Activated CD8-positive, alpha-beta memory T cell treated with anti-CD3 and anti-CD28 coated beads for 4 hours (primary cell): ENCODE data around the gene PUS10.

Experiments used
- DNase-seq, 2 donors: peaks; one replicate each; pipeline ENCODE4 v3.0.0-alpha.2; 2020; ENCODE audit warnings: low read depth in 2 of 2

PUS10 gene

DNA sequence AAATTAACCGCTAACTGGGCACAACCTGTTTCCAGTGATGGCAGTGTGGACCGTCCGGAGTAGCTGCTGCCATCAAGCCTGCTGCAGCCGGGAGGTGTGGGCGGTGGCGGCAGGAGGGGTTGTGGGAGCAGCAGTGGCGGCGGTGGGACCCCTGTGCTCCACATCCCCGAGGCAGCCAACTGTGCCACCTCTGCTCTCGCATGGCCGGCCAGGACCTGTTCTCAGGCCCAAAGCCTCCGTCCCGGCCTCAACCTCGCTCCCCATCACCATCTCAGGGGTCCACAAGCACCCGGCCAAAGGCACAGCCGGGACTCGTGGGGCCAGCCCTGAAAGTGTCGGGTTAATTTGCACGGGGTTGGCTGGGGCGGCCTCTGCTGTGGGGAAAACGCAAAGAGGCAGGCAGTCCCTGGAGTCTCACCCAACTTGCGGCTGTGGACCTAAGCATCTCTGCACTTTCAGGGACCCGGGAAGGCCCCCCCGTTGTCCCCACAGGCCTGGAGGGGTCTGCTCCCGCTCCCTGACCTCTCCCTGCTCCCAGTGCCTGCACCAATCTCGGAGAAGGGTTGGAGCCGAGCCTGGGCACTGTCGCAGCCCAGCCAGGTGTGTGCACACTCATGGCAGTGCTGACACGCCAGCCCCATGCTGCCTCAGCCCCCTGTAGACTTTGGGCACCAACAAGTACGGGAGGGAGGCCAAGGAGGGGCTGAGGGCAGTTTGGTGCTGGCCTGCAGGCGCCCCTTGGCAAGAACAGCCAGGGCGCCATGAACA is 45.0 kb downstream of the PUS10 start:
- DNase-seq, result no peak

DNA sequence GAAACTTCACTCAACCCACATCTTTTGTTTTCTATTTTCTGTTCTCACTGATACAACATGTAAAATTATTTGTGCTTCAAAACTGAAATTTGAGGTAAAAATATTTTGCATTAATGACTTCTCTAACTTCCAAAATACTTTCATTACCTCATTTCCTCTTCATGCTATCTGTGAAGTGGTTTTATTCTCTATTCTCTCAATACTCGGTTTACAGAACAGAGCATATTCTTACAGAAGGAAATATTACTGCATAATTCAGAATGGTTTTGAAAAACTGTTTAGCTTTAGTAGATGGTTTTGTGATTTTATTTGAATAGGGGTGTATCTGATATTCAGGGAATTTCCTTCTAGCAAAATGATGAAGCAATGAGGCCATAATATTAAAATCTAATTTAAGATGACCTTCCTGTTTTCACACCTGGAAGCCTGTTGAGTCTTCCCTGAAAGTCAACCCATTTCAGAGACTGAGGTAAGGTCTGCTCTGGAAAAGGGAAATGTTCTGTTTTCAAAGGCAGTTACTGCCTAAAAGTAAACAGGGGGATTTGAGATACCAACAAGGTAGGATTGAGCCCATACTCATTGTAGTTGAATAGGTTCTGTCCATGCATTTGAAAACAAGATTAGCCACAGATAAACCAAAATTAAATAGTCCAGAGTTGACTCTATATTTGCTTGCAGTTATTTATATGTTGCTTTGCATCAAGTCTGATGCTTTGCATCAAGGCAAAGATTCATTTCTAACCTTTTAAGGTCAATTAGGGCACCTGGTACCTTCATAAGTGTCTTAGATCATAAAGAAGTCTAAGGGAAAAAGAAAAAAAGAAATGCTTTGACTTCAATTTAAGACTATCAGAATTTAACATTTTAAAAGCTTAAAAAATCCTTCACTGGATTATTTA is 51.3 kb downstream of the PUS10 start:
- no peak for DNase-seq

DNA sequence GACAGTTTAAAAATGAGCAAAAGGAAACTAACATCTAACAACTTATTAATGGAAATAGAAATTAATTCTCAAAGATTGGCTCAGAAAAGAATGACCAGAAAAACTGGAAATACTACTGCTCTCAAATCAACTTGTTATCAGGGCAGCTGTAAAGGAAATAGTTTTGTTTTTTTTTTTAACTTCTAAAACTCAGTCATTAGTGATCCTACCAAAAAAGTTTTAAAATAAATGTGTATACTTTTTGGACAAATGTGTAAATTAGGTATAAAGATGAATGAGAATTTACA is 52.6 kb downstream of the PUS10 start:
- no peak for DNase-seq

DNA sequence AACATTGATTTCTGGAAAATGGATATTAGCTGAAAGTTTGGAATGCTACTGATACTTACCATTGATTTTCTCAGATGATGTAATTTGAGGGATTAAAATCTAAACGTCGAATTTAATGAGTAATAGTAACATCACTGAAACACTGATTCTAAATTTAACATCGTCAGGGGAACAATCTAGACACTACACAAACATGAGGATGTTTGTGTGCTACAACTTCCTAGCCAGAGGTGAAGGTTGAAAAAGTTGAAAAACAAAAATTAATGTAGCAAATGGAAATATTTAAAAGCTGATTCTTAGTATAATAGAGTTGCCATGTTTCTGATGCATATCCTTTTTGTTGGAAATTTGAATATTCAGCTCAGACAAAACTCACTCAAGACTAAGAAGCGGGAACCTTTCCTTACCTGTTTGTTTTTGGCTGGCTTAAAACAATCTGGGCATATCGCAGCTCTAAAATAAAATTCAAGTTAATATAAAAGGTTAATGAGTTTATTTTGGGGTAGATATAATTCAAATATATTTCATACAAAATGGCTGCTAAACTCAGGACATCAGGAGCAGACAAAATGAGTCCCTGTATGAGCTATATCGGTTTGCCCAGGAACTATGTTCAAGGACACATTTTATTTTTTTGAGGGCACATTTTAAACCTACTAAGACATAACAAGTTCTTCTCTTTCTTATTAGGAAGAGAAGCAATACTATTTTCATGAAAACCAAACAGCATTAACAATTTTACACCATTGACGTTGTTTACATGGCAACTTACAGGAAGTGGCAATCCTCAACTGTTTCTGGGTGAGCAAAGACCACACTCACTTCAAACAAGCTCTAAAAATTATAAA is 53.2 kb downstream of the PUS10 start:
- DNase-seq, result no peak

DNA sequence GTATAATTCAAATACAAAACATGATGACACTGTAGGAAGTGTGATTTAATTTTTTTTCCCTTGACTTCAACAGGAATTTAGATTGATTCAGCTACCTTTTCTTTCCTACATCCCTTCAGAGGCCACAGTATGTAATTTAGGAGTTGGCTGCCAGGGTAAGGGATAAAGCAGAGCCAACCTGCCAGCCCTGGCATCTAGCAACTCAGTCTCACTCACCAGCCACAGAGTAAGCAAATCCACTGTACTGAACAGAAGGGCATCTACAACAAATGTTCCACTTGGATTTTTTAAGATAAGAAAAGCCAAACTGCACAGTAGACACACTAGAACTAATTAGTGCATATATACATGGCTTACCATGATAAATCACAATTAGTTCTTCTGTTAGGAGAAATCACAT is 54.9 kb downstream of the PUS10 start:
- no peak for DNase-seq

DNA sequence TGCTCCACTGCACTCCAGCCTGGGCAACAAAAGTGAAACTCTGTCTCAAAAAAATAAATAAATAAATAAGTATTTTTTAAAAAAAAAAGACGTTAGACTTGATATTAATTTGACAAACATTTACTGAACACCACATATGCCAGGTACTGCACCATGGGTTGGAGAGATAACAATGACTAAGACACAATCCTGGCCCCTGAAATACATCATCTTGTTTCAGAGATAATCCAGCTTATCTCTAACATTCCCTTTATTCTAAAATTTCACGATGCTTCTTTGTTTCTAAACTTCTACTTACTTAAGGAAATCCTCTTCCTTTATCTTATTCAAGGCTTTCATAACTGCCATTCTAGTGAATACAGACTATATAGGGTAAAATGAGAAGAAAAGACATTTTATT is 55.5 kb downstream of the PUS10 start:
- no peak for DNase-seq

DNA sequence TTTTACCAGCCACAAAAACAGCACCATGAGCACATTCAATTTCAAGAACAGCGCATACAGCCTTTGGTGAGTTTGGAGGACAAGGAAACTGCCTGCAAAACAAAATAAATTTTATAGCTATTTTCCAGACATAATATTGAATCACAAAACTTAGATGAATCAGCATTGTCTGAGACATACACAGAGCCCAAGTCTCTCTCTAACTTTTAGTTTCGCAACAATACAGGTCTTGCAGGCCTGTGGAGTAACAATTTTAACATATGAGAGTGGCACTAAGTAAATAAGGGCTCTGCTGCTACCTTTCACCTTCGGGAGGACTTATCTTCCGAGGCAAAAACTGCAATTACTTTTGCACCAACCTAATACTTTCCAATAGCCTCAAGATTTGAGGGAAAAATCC is 56.6 kb downstream of the PUS10 start:
- DNase-seq, result no peak

DNA sequence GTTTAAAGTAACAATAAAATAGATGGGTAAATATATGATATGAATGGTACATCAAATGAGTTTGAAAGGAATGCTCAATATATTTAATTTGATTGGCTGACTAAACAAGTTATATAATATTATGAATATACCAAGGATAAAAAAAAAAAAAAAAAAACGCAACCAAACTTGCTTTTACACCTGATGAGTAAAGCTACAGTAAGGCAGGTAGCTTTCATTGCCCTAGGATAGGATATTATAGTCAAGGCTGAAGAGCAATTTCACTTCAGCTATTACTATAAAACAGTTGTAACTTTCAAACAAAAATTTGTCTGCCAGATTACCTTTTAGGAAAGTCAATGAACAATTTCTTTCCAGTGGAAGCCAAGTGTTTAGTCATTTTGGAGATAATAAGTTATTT is 57.3 kb downstream of the PUS10 start:
- DNase-seq, result no peak

DNA sequence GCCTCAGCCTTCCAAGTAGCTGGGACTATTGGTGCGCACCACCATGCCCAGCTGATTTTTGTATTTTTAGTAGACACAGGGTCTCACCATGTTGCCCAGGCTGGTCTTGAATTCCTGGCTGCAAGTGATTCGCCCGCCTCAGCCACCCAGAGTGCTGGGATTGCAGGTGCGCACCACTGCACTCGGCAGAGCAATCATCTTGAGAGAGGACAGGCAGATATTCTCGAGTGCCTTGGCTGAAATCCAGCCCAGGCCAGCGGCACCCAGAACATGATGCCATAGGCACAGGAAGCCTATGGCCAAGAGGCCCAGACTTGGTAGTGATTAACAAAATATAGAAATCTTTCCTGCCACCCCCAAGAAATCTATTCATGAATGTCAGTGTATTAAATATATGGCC is 58.6 kb downstream of the PUS10 start:
- no peak for DNase-seq

DNA sequence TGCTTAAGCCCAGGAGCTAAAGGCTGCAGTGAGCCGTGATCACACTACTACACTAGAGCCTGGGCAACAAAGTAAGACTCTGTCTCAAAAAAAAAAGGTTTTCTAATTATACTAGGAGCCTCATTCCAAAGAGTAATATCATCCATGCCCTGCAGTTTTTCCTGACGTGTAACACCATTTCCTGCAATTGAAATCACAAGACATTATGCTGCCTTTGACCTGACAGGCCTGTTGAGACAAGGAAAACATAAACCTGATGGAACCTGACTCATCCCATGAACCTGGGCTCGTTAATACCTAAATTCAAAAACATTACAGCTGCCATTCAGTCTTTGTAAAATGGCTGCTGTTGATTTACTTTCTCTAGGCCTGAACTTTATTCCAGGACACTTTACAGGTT is 59.3 kb downstream of the PUS10 start:
- no peak for DNase-seq

DNA sequence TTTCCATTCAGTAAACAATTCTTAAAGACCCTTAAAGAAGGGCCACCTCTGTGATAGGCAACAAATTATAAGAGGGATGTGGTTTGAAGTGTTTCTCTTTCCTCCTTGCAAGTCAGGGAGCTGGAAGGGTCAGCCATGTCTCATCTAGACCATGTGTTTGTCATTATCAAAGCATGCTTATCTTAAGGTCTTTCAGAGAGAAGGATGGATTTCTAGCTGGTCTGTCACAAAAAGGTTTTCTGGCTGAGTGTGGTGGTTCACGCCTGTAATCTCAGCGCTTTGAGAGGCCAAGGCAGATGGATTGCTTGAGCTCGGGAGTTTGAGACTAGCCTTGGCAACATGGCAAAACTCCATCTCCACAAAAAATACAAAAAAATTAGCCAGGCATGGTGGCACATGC is 59.7 kb downstream of the PUS10 start:
- DNase-seq, result no peak

DNA sequence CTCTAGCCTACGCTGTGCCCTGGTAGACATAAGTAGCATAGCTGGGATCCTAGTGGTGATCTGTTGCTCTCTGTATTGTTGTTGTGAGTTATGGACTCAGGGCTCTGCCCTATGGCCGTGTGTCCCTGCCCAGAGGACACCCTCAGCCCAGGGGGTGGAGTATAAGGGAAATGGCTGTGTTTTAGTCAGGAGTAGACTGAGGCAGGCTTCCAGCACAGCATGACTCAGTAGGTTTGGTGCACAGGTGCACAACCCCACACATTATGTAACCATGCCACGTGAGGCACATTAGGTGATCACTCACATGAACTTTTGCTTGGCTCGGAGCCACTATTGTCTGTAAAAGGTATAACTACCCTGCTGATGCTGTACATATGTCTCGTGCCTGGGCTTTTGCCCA is 60.4 kb downstream of the PUS10 start:
- DNase-seq, result no peak

DNA sequence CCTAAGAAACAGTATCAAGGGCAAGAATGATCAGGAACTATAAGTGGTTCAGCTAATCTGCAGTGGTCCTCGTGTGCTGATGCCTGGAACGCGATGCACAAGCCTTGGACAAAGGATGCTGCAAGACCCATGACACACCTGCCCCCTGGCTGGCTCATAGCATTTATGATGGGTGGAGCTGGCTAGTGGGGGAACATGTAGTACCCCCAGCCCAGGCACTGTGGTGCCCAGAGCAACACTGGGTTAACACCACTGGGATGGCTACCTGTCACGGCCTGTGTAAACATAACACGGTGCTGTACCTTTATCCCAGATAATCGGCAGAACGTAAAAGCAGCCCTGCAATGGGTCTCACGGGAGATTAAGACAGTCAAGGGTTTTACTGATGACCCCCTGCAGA is 60.8 kb downstream of the PUS10 start:
- DNase-seq, result no peak

DNA sequence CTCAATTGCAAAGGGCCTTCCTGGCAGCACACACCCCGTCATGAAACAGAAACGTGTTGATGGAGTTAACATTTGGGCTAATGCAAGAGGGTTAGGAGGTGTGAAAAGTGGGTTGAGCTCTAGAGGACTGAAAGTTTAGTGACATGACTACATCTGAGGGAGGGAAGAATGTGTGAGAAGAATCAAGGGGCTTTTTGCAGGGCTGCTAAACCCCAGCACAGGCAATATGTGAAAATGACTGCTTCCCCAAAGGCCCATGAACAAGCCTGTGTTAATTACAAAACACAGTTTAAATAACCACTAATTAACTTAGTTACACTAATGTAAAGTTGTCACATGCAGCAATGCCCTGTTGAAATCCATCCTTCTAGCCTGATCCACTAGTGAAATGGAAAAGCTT is 63.9 kb downstream of the PUS10 start:
- DNase-seq, result no peak

DNA sequence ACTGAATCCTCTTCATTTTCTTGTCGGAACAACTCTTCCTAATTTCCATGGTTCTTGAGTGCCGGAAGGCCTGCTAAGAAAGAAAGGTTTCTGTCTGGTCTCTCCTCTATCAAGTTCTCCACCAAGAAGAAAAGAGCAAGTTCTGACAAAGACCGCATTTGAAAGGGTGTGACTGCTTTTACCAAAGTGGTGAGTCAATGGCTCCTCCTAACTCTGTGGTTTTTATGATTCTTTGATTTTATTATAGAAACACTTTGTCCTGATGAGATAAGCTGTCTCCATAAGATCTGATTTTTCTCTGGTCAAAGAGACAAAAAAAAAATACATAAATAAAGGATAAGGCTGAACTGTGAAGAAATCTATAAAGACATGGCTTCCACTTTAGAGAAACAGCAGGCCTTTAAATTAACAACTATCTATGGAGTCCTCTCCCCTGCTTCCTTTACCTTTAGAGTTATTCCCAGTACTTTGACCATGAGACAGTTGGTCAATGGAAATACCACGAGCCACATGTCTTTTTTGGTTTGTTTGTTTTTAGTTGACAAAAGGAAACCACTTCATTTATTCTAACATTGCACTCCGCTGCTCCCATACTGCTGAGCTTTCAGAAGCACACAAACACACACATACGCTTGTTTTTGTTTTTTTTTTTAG is 69.0 kb downstream of the PUS10 start:
- no peak for DNase-seq

DNA sequence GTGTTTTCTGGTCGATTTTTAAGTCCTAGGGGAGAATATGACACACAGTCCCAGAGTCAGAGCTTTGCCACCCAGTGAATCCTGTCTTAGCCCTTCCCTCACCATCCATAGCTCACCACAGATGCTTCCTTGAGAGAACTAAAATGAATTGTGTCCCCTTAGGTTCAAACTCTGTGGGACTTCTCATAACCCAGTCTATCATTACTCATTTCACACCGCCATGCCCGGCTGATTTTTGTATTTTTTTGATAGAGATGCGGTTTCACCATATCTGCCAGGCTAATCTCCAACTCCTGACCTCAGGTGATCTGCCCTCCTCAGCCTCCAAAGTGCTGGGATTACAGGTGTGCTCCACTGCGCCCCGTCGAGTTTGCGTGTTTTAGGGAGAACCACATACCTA is 69.9 kb downstream of the PUS10 start:
- DNase-seq, result no peak

DNA sequence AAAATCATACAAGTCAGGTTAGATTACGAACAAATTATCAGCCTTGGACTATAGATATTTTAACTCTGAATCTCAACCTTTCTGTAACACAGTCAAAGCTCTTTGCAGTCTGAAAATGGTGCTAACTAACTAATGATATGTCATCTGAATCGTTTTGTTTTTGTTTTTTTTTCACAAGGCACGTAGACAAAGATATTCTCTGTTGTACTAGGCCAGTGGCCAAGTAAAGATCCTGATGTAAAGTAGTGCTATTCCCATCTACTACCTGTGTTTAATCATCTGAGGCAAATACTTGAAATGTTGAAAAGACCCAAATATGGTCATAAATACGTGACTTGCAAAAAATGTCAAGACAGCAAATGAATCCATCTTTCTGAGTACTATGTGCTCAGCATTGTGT is 71.0 kb downstream of the PUS10 start:
- DNase-seq, result no peak

DNA sequence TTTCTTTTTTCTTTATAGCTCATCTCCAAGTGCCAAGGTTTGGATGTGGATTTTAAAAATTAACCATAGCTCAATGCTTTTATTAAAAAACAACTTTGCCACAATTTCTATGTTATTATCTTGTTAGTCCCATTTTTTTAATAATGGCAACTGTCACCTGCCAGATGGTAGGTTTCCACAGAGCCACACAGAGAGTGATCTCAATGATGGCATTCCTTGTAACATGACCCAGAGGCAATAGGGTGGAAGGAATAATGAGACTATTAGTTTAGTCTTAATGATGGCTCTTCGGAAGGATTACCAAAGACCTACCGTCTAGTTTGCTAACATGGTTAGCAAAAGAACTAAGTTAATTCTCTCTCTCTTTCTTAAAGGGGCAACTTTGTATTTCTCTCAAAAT is 72.7 kb downstream of the PUS10 start:
- no peak for DNase-seq

DNA sequence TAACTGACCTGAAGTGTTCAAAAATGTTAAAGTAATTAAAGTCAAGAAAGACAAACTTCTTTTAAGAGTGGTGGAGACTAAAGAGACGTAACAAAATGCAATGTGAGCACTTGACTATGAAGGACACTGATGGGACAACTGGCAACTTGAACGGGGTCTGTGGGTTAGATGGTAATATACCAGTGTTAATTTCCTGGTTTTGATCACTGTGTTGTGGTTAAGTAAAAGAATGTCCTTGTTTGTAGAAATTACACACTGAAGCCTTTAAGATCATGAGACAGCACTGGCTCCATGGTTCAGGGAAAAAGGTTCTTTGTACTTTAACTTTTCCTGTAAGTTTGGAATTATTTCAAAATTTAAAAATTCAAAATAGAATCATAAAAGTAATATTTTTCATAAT is 78.4 kb downstream of the PUS10 start:
- no peak for DNase-seq

DNA sequence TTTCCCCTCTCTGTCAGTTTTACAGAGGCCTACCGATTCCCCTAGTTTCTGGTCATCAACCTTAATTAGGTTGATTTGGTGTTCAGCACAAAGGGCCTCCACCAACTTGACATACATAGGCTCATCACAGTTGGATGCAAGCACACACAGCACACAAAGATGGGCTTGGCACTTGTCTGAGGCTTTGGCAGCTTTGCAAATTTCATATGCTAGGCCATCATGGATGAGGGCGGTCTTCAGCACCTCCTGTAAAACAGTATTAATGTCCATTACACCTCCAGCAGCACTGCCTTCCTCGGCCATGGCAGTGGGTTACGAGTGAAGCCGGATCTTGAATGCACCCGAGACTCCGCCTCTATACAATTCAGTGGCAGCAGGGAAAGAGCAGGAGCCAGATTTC is 79.8 kb downstream of the PUS10 start:
- no peak for DNase-seq

DNA sequence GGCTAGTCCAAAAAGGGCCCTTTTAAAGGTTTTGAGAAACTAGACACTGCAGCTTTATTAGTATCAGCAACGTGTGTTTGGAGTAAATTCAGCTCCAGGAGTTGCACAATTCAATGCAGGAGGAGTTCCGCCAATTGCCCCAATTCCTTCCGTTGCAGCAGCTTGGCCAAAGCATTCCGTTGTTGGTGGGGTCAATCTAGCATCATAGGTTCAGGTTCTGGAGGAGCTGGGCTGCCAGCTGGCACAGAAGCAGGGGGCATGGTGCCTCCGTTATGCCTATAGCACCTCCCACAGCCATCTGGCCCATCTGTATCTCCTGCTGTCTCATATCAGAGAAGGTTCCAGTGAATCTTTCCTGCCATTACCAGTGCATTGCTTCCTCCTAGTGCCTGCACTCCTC is 81.3 kb downstream of the PUS10 start:
- no peak for DNase-seq

DNA sequence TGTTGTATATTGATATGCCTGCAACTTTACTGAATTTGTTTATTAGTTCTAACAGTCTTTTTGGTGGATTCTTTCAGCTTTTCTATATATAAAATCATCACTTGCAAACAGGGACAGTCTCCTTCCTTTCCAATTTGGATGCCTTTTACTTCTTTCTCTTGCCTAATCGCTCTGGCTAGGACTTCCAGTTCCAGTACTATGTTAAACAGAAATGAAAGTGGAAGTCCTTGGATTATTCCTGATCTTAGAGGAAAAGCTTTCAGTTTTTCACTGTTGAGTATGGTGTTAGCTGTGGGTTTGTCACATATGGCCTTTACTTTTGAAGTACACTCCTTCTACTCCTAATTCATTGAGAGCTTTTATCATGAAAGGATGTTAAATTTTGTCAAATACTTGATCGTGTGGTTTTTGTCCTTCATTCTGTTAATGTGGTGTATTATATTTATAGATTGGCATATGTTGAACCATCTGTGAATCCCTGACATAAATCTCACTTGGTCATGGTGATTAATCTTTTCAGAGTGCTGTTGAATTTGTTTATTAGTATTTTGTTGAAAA is 83.8 kb downstream of the PUS10 start:
- no peak for DNase-seq
